ENCODE results near the gene COPG2.

DNA sequence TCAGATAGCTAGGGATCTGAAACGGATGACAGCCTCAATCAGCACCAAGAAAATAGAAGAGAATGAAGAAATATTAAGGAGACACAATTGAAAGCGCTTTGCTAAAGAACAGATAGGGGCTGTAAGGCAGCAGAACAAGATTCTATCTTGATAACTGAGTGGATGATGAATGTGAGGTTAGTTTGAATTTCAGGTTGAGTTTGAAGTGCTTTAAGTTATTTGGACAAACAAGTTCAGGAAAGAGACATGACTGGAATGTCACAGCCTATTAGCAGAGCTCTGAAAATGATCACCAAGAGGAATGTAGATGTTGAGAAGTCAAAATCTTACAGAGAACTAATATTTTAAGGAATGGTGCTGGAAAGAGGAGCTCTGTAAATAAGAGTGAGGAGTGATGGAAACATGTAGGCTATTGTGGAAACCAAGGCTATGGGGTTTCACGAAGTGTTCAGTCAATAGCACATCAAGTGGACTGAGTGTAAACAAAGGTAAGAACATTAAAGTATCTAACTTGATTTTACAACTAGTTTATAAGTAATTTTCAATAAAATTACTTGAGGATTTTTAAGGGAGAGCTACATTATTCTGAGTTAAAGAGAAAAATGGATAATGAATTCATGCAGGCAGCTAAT is 115.0 kb downstream of the COPG2 start:
- no peak for TF ChIP-seq CTCF (conservative IDR thresholded peaks at IDR 0.05; ENCODE audit: low read depth, low read length)
- TF ChIP-seq MXI1 (IDR thresholded peaks at IDR 0.05; ENCODE audit: borderline replicate concordance, low read depth, low read length) = no peak
- no peak for TF ChIP-seq RCOR1 (IDR thresholded peaks at IDR 0.05; ENCODE audit: insufficient replicate concordance, low read length)
- no peak for TF ChIP-seq POLR2A (IDR thresholded peaks at IDR 0.05; ENCODE audit: low read depth, low read length)
